Small intestine (tissue), 7 donors: ENCODE results near the gene ZNF30. TPM values are rescaled to one million over a fixed set of nuclear protein-coding genes. Genes with fewer than 3 reads are reported as not detected.
A peak's percentile ranks its signal among the peaks of the same experiment; 100 is the strongest.

Source experiments
- DNase-seq, 2 donors: peaks; one replicate each; pipeline versions ENCODE4 v3.0.0 to v3.0.0-alpha.2; 2013
- FAIRE-seq: peaks from 2 replicates; lab custom pipeline; 2012; peaks lifted over from hg19 to GRCh38; lab: Jason Lieb, UNC
- H3K27ac ChIP-seq, 3 donors: one replicate each; pipeline ENCODE4 v1.5.1; 2013; ENCODE audit warnings: low read length in 2 of 3, mild to moderate bottlenecking in 2 of 3, control low read depth in 1 of 3, inconsistent platforms in 1 of 3, low read depth in 1 of 3, moderate library complexity in 1 of 3
- H3K27me3 ChIP-seq, 3 donors: one replicate each; pipeline ENCODE4 v1.6.1; 2013; ENCODE audit warnings: low read length in 3 of 3, inconsistent platforms in 1 of 3; ENCODE audit not compliant: control insufficient read depth in 3 of 3, insufficient read depth in 3 of 3
- H3K36me3 ChIP-seq, 3 donors: one replicate each; pipeline ENCODE4 v1.6.1; 2013; ENCODE audit warnings: low read length in 3 of 3, inconsistent platforms in 1 of 3, low read depth in 1 of 3, mild to moderate bottlenecking in 1 of 3, moderate library complexity in 1 of 3; ENCODE audit not compliant: control insufficient read depth in 3 of 3, insufficient read depth in 2 of 3
- H3K4me1 ChIP-seq, 3 donors: one replicate each; pipeline ENCODE4 v1.6.1; 2013; ENCODE audit warnings: low read length in 2 of 3, inconsistent platforms in 1 of 3, low read depth in 1 of 3, mild to moderate bottlenecking in 1 of 3, moderate library complexity in 1 of 3; ENCODE audit not compliant: control insufficient read depth in 3 of 3, insufficient read depth in 2 of 3
- H3K4me3 ChIP-seq, 3 donors: one replicate each; pipeline ENCODE4 v1.5.1; 2013; ENCODE audit warnings: low read length in 3 of 3, control low read depth in 1 of 3, inconsistent platforms in 1 of 3, low read depth in 1 of 3, mild to moderate bottlenecking in 1 of 3, moderate library complexity in 1 of 3
- H3K9me3 ChIP-seq, 2 donors: one replicate each; pipeline ENCODE4 v1.6.1; 2013; ENCODE audit warnings: low read depth in 1 of 2, low read length in 1 of 2; ENCODE audit not compliant: control insufficient read depth in 2 of 2, insufficient read depth in 1 of 2
- WGBS, 3 donors: extraction: QIAGEN DNeasy Blood & Tissue Kit; methylation state at CpG; one replicate each; pipeline ENCODE4 v1.1.7; 2013; 5-methylcytosine and 5-hydroxymethylcytosine counted together
- polyA plus RNA-seq, 4 donors: library from polyadenylated mRNA; stranded (reverse) in 3 of 4; unstranded in 1 of 4; fragments of 200-250 nt in 3 of 4; fragments of 120-200 nt in 1 of 4; gene quantifications; one replicate each; pipeline versions ENCODE4 v1.2.1 to v1.2.3, GENCODE V29; 2013
- donor health status: healthy with polysubstance abuse.
- donor health status: control.
- donor health status: control.
- donor health status: Bipolar disorder and iron deficiency.
- donor health status: healthy.

The ZNF30 gene
- polyA plus RNA-seq, 4 donors = 0.54 to 5.9 (median 3.2) TPM

DNA sequence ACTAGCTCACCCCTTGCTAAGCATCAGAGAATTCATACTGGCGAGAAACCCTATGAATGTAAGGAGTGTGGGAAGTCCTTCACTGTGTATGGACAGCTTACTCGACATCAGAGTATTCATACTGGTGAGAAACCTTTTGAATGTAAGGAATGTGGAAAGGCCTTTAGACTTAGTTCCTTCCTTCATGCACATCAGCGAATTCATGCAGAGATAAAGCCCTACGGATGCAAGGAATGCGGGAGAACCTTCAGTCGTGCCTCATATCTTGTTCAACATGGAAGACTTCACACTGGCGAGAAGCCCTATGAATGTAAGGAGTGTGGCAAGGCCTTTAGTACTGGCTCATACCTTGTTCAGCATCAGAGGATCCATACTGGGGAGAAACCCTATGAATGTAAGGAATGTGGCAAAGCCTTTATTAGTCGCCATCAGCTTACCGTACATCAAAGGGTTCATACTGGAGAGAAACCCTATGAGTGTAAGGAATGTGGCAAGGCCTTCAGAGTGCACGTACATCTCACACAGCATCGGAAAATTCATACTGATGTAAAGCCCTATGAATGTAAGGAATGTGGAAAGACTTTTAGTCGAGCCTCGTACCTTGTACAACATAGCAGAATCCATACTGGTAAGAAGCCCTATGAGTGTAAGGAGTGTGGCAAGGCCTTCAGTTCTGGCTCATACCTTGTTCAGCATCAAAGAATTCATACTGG, 17.3 kb downstream of the ZNF30 start:
- no peaks in the 10 kb centered on the region for H3K4me1 ChIP-seq
- H3K9me3 ChIP-seq = peaks cover 0 to 47% of the 10 kb centered on the region in 2 donors
- H3K36me3 ChIP-seq = peaks cover 0 to 8% (median 6%) of the 10 kb centered on the region in 3 donors
- H3K27ac ChIP-seq = no peak overlapping the region
- H3K4me3 ChIP-seq = no peak overlapping the region
- no peak for FAIRE-seq
- WGBS, 3 donors = 97 to 98% (median 98%) methylated on average over 13 of the region's 13 CpGs
- no peaks in the 10 kb centered on the region for H3K27me3 ChIP-seq
- DNase-seq = no peak

GRCh38 chr19:34953092-34953491, 26.4 kb downstream of the ZNF30 start:
- no peak for FAIRE-seq
- H3K27ac ChIP-seq = no peak overlapping the region
- H3K4me1 ChIP-seq = no peaks in the 10 kb centered on the region
- DNase-seq = no peak
- peaks cover 0 to 12% (median 11%) of the 10 kb centered on the region in 3 donors for H3K36me3 ChIP-seq
- H3K4me3 ChIP-seq = no peak overlapping the region
- no peaks in the 10 kb centered on the region for H3K27me3 ChIP-seq
- peaks cover 3 to 26% of the 10 kb centered on the region in 2 donors for H3K9me3 ChIP-seq

DNA sequence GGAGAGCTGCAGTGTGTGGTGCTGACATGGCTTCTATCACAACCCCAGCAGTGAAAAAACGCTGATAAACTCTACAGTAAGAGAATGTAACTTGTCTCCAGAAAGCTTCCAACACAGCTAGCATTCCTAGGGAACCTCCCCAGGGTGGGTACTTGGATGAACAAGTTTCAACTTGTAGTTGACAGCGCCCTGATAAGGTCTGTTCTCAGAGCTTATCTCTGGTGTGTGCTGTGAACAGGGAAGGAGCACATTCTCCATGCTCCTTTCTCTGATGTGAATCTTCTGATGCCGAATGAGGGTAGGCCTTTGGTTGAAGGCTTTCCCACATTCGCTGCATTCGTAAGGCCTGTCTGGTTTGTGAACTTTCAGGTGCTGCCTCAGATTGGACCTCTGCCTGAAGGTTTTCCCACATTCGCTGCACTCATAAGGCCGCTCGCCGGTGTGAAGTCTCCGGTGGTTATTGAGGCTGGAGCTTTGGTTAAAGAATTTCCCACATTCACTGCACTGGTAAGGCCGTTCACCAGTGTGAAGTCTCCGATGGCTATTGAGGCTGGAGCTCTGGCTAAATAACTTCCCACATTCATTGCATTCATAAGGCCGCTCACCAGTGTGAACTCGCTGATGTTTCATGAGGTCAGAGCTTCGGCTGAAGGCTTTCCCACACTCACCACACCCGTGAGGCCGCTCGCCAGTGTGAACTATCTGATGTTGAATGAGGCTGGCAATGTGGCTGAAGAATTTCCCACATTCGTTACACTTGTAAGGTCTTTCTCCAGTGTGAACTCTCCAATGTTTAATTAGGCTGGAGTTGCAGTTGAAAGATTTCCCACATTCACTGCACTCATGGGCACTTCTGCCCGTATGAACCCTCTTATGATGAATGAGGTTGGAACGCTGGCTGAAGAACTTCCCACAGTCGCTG, 31.4 kb downstream of the ZNF30 start:
- no peaks in the 10 kb centered on the region for H3K27me3 ChIP-seq
- DNase-seq (no peak), FAIRE-seq (no peak)
- H3K4me1 ChIP-seq = peaks cover 0 to 11% (median 4%) of the 10 kb centered on the region in 3 donors
- peaks cover 21 to 45% (median 25%) of the 10 kb centered on the region in 3 donors for H3K36me3 ChIP-seq
- H3K4me3 ChIP-seq = no peak overlapping the region
- 94 to 95% (median 95%) methylated on average over 22 of the region's 22 CpGs for WGBS, 3 donors
- no peak overlapping the region for H3K27ac ChIP-seq
- H3K9me3 ChIP-seq = peaks cover 9 to 63% of the 10 kb centered on the region in 2 donors

DNA sequence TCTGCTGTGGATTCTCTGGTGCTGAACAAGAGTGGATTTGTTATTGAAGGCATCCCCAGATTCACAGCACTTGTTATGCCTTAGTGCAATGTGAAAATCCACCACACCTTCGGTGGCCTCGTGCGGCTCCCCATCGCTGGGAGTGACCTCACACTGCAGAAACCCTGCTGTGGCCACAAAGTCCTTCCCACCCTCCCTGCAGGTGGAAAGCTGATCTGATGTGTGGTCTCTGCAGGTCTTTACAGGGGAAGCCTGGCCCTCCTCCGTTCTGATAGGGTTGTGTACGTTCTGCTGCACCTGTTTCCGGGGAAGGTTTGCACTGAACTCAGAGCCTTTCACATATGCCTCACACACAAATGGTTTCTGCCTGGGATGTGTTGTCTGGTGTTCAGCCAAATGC, 32.3 kb downstream of the ZNF30 start:
- Histone ChIP-seq H3K36me3 (peaks cover 21 to 45% (median 25%) of the 10 kb centered on the region in 3 donors), H3K4me1 (peaks cover 0 to 12% (median 4%) of the 10 kb centered on the region in 3 donors), H3K9me3 (peaks cover 9 to 63% of the 10 kb centered on the region in 2 donors), H3K4me3 (no peak overlapping the region), H3K27ac (no peak overlapping the region), H3K27me3 (no peaks in the 10 kb centered on the region)
- FAIRE-seq (no peak), DNase-seq (no peak)
- whole genome bisulfite sequencing, 3 donors = 86 to 94% (median 93%) methylated on average over 7 of the region's 7 CpGs

GRCh38 chr19:34960103-34960805, 33.6 kb downstream of the ZNF30 start:
- DNase-seq = no peak
- H3K4me3 ChIP-seq = no peak overlapping the region
- H3K27ac ChIP-seq = no peak overlapping the region
- FAIRE-seq = no peak
- no peaks in the 10 kb centered on the region for H3K27me3 ChIP-seq
- peaks cover 0 to 12% (median 4%) of the 10 kb centered on the region in 3 donors for H3K4me1 ChIP-seq
- H3K9me3 ChIP-seq = peaks cover 9 to 63% of the 10 kb centered on the region in 2 donors
- WGBS, 3 donors = 97 to 98% (median 98%) methylated on average over 8 of the region's 8 CpGs
- H3K36me3 ChIP-seq = peaks cover 21 to 45% (median 25%) of the 10 kb centered on the region in 3 donors

DNA sequence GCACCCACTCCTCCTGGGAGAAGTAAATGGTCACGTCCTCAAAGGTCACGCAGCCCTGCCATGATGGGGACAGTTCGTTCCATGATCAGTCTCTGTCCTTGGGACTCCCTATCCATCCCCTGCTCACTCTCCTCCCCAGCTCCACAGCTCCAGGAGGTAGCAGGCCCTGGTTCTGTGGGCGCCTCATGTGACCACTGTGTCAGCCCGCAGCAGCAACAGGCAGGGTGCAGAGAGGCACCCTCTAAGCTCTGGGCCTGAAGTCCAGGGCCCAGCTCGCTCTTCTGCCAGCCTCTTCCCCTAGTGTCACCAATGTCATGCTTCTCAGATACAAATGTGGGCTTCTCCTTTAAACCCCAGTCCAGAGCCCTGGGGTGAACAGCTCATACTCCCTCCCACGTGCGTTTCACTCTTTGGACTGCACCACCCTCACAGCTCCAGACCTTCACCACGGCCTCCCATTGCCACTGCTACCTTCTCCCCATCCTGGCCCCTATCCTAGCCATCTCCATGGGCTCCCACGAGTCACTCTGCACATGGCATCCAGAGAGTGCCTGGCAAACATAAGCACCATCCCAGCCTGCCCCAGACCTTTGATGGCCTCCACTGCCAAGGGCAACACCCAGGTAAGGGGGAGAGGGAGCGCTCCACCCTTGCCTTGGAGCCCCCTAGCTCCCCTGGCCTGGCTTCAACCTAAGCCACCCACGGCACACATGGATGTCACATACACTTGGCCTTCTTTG, 34.4 kb downstream of the ZNF30 start:
- FAIRE-seq = no peak
- H3K36me3 ChIP-seq = peaks cover 21 to 45% (median 25%) of the 10 kb centered on the region in 3 donors
- H3K27ac ChIP-seq = no peak overlapping the region
- H3K27me3 ChIP-seq = no peaks in the 10 kb centered on the region
- WGBS, 3 donors = 94 to 97% (median 97%) methylated on average over 12 of the region's 12 CpGs
- H3K4me3 ChIP-seq = no peak overlapping the region
- DNase-seq = no peak
- peaks cover 9 to 67% of the 10 kb centered on the region in 2 donors for H3K9me3 ChIP-seq
- H3K4me1 ChIP-seq = peaks cover 0 to 12% (median 4%) of the 10 kb centered on the region in 3 donors

GRCh38 chr19:34961775-34962686, 35.3 kb downstream of the ZNF30 start:
- Histone ChIP-seq H3K9me3 (peaks cover 9 to 69% of the 10 kb centered on the region in 2 donors), H3K4me1 (peaks cover 0 to 12% (median 4%) of the 10 kb centered on the region in 3 donors), H3K27me3 (no peaks in the 10 kb centered on the region), H3K27ac (peak overlapping the region in 1 of 3 donors; percentile 74), H3K4me3 (peak overlapping the region in 2 of 3 donors; percentile 7 to 86), H3K36me3 (peaks cover 20 to 42% (median 21%) of the 10 kb centered on the region in 3 donors)
- peak; percentile 27 to 56 for DNase-seq
- no peak for FAIRE-seq
- WGBS, 3 donors = 76 to 91% (median 88%) methylated on average over 5 of the region's 5 CpGs
